GM12878 (cell line): ENCODE measurements around the gene CAPN14.

Experiments
- TF ChIP-seq, protein P1 (sequence below): IDR thresholded peaks from 2 replicates; pipeline ENCODE4 v1.6.1; 2011; ENCODE audit warnings: borderline replicate concordance, low read depth, mild to moderate bottlenecking, moderate library complexity, low read length; ENCODE audit not compliant: insufficient read depth, poor library complexity, severe bottlenecking
- TF ChIP-seq, protein P2 (sequence below), 3 experiments: IDR thresholded peaks in 2 of 3; conservative IDR thresholded peaks in 1 of 3; 2 replicates each; pipeline ENCODE4 v1.5.1; 2011; ENCODE audit warnings: low read depth in 3 of 3, low read length in 3 of 3, mild to moderate bottlenecking in 3 of 3, control low read depth in 2 of 3, moderate library complexity in 2 of 3, inconsistent platforms in 1 of 3, mixed read lengths in 1 of 3; ENCODE audit not compliant: control insufficient read depth in 2 of 3, insufficient read depth in 1 of 3; ENCODE audit errors: extremely low read depth in 1 of 3

GRCh38 chr2:31221544-31221943 lies 4.2 kb upstream of the CAPN14 start:
- TF ChIP-seq, protein P1, sequence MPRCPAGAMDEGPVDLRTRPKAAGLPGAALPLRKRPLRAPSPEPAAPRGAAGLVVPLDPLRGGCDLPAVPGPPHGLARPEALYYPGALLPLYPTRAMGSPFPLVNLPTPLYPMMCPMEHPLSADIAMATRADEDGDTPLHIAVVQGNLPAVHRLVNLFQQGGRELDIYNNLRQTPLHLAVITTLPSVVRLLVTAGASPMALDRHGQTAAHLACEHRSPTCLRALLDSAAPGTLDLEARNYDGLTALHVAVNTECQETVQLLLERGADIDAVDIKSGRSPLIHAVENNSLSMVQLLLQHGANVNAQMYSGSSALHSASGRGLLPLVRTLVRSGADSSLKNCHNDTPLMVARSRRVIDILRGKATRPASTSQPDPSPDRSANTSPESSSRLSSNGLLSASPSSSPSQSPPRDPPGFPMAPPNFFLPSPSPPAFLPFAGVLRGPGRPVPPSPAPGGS: no peak
- TF ChIP-seq, protein P2, sequence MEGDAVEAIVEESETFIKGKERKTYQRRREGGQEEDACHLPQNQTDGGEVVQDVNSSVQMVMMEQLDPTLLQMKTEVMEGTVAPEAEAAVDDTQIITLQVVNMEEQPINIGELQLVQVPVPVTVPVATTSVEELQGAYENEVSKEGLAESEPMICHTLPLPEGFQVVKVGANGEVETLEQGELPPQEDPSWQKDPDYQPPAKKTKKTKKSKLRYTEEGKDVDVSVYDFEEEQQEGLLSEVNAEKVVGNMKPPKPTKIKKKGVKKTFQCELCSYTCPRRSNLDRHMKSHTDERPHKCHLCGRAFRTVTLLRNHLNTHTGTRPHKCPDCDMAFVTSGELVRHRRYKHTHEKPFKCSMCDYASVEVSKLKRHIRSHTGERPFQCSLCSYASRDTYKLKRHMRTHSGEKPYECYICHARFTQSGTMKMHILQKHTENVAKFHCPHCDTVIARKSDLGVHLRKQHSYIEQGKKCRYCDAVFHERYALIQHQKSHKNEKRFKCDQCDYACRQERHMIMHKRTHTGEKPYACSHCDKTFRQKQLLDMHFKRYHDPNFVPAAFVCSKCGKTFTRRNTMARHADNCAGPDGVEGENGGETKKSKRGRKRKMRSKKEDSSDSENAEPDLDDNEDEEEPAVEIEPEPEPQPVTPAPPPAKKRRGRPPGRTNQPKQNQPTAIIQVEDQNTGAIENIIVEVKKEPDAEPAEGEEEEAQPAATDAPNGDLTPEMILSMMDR (IDR thresholded peaks at IDR 0.05 in 2 of 3, conservative IDR thresholded peaks at IDR 0.05 in 1 of 3; ENCODE audit: control insufficient read depth in 2 of 3, extremely low read depth in 1 of 3, insufficient read depth in 1 of 3, low read depth in 3 of 3, low read length in 3 of 3): no peak
